NK-92 (cell line): ENCODE measurements around the gene SYNJ2BP.
"Not testable (repeated sequence)": the region's sequence is repeated elsewhere in the genome, so short reads cannot be mapped to it uniquely, and the experiment has no call there.

Source experiments
- DNase-seq: peaks from one replicate; lab custom pipeline; 2025; ENCODE audit not compliant: unreplicated experiment; lab: John Stamatoyannopoulos, UW

Gene SYNJ2BP, protein sequence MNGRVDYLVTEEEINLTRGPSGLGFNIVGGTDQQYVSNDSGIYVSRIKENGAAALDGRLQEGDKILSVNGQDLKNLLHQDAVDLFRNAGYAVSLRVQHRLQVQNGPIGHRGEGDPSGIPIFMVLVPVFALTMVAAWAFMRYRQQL

DNA sequence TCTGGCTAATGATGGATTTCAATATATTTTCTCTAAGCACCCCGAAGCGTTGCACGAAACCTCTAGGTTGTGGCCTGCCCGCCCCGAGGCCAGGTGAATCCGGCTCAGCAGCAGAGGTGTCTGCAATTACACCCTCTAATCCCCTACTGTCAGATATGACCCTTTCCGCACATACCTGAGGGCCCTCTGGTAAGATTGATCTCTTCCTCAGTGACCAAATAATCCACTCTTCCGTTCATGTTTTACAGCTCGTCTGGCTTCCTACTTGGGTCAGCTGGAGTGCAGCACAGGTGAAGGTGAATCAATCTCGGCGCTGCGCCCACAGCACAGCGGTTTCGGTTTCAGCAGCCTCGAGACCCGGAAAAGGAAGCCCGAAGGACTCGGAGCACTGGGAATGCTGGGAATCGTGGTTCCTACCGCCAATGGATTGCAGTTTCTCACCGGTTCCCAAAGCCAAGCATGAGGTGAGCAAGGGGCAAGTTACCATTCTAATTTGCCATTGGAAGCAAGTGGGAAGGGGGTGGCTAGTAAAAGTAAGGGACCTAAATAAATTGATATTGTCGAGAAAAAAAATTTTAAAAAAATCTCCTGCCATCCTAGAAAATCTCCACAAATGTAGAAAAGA is at the start of gene SYNJ2BP:
TSS of gene SYNJ2BP (minus strand) at position 366 of the 625 bp plus-strand sequence. CDS start at position 239, 127 bp downstream.
- DNase-seq = no peak

DNA sequence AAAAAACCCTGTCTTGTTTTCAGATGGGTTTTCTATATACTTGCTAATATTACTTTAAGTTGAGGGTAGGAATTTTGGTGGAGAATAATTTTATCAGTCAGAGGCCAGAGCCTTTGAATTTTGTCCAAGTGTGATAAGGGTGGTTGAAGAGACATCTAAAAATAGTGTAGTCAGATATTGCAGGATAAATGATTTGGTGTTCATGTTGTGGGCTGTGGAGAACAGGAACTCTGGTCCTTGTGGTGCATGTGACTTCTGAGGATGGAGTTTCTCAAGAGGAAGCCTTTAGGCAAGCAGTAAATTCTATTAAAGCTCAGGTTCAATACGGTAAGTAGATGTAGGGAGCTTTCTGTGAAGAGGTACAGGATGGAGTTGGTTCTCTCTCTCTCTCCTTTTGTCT is 37.8 kb upstream of the SYNJ2BP start:
- no peak for DNase-seq

DNA sequence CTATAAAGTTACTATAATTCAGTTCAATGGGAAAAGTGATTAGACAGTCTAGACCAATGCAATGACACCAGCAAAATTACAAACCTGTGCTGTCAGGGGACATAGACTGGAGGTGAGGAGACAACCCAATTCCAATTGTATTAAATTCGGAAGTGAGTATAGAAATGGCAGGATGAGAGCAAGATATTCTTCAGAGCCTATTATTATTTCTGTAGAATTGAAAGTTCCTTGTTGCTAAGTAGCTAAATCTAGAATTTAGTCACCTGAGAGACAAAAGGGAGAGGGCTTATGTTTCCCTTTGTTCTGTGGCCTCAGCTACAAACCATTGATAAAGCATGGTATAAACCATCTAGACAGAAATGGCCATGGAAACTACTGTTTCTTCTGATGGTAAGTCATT is 35.0 kb upstream of the SYNJ2BP start, which contains the start of gene ADAM21:
TSS of gene ADAM21 (plus strand) at position 301 of the 400 bp plus-strand sequence. CDS start 5,326 bp downstream, outside the sequence.
- no peak for DNase-seq

DNA sequence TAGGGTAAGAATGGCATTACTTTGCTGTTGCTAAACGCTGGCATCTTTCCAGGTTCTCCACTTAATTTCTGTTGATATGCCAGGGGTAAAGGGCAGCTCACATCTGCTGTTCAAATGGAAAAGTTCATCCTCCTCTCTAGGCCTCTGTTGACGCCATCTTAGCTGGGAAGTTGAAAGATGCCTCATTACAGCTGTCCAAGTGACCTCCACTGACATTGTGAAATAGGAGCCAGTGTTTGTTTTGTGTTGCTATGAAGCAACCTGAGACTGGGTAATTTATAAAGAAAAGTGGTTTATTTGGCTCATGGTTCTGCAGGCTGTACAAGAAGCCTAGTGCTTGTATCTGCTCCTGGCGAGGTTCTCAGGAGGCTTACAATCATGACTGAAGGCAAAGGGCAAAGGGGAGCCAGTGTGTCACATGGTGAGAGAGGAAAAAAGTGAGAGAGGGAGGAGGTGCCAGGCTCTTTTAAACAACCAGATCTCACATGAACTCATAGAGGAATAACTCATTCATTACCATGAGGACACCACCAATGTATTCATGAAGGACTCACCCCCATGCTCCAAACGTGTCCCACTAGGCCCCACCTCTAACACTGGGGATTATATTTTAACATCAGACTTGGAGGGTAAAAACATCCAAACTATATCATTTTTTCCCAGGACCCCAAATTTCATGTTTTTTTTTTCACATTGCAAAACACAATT is 31.9 kb upstream of the SYNJ2BP start:
- DNase-seq = no peak

DNA sequence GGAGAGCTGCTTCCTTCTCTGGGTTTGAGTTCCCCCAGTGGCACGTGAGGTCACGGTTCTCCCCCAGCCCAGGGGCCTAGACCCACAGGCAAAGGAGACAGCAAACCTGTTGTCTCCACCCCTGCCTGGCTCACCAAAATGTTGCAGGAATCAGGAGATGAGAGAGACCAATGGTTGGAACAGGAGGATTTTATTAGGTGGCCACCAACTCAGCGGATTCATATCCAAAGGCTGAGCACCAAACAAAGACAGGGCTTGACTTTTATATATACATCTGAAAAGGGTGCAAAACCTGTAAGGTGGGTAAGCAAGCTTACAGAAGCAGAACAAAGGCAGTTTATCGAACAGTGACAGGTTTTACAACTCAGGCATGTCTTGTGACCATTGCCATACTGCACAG is 25.9 kb upstream of the SYNJ2BP start:
- DNase-seq = no peak

DNA sequence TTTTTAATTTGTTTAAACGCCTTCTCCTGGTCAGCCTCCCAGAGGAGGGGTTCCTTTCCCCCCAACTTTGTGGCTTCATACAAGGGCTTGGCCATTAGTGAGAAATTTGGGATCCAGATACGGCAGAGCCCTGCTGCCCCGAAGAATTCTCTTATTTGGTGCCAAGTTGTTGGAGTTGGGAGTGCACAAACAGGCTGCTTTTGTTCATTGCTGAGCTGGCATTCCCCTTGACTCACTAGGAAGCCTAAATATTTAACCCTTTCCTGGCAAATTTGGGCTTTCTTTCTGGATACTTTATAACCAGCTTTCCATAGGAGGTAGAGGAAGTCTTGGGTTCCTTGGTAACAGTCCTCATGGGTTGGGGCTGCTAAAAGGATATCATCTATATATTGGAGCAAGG is 24.8 kb upstream of the SYNJ2BP start:
- DNase-seq = no peak

DNA sequence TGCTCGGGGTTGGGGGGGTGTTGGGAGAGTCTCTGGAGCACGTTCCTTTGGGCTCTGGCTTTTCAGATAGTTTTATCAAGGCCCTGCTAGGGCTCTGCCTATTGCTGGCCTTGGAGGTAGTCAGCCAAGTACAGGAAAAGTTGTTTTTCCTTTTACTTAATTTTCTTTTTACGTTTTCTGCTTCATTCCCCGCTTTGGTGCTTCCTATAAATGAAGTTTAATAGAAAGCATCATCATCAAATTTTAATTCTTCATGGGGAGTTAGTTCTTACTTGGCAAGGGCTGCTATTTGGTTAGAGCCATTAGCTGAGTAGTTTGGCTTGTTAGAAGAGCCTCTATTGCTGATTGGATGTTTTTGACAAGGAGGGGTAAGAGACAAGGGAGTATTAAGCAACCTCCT is 20.0 kb upstream of the SYNJ2BP start:
- DNase-seq = no peak

DNA sequence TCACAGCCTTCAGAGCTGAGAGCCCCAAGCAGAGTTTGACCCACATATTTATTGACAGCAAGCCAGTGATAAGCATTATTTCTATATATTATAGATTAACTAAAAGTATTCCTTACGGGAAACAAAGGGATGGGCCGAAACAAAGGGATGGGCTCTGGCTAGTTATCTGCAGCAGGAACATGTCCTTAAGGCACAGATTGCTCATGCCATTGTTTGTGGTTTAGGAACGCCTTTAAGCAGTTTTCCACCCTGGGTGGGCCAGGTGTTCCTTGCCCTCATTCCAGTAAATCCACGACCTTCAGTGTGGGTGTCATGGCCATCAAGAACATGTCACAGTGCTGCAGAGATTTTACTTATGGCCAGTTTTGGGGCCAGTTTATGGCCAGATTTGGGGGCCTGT is 9.7 kb upstream of the SYNJ2BP start:
- DNase-seq = not testable (repeated sequence)

DNA sequence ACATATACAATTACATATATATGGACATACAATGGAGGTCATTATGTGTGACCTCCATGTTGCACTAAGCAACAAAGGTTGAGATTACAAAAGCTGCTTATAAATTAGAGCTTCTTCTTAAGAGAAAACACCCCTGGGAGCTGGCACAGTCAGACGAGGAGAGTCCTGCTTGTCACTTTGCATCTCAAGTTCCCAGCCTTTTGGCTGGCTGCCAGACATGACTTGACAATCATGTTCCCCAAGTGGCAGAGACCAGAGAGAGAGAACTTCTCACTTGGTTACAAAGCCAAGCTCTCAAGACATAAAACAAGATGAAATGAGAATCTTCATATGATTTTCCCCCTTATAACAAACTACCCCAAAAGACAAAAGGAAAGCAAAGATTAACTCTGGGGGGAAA is 8.5 kb upstream of the SYNJ2BP start:
- DNase-seq = no peak

DNA sequence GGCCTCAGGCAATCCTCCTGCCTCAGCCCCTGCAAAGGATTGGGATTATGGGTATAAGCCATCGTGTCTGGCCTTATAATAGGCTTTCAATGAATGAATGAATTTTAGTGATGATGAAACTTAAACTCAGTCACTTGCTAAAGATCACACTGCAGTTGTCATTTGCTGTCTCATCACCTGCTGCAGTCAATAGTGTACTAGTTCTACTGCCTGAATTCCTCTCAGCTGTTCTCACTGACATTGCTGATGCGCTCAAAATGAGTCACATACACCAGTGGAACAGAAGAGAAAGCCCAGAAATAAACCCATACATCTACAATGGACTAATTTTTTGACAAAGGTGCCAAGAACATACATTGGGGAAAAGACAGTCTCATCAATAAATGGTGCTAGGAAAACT is 5.6 kb upstream of the SYNJ2BP start:
- DNase-seq = no peak

DNA sequence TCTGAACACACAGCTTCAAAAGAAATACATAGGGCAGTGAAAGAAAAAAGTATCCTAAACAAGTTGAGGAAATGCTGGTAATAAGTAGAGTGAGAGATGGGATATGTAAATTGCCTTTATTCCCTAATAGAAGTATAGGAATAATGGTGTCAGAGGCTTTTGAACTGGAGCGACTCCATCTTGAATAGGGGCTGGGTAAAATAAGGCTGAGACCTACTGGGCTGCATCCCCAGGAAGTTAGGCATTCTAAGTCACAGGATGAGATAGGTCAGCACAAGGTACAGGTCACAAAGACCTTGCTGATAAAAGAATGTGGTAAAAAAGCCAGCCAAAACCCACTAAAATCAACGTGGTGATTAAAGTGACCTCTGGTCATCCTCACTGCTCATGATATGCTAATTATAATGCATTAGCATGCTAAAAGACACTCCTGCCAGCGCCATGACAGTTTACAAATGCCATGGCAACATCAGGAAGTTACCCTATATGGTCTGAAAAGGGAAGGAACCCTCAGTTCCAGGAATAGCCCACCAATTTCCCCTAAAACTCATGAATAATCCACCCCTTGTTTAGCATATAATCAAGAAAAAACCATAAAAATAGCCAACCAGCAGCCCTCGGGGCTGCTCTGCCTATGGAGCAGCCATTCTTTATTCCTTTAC is 2.5 kb upstream of the SYNJ2BP start:
- DNase-seq = not testable (repeated sequence)

DNA sequence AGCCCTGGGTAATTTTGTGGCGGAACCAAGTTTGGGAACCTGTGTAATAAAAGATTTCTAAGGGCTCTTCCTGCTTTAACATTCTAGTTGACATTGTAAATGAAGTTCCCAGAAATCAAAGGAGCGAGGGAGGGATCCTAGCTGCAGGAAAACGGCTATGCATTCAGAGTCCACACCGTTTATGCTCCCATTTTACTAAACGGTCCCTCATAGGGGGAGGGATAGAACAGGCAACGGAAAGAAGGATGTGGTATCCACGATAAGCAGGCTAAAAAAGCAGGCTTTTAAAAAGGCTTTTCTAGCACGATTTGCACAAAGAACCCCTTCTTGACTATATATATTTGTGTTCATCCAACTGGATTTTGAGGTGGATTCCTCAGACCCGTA is 559 bp downstream of the SYNJ2BP start:
- no peak for DNase-seq

DNA sequence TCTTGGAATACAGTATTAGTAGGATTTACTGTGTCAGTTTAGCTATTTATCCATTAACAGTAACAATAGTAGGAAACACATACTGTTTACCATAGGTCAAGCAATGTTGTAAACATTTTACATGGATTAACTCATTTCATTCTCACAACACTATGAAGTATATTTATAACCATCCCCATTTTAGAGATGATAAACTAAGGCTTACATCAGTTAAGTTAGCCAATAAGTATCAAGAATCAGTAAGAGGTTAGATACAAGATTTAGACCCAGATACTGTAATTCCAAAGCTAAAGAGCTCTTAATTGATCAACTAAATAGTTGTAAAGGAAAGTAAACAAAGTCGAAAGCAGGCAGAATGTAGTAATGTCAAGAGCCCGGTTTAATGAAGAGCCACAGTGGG is 1.1 kb downstream of the SYNJ2BP start:
- no peak for DNase-seq

DNA sequence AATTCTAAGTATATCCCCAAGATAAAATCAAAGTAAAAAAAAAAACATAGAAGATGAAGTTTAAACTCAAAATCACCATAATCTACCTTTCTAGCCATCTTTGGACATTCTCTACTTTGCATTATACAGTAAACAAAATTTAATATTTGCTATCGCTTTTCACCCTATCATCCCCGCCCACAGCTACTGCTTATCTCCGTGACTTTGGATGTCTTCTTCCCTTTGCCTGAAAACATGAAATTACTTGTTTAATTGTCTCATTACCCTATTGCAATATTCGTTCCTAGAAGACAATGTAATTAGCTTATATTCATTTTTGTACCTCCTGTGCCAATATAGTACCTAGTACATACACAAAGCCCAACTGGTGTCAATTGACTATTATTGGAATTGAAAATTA is 9.3 kb downstream of the SYNJ2BP start:
- no peak for DNase-seq

DNA sequence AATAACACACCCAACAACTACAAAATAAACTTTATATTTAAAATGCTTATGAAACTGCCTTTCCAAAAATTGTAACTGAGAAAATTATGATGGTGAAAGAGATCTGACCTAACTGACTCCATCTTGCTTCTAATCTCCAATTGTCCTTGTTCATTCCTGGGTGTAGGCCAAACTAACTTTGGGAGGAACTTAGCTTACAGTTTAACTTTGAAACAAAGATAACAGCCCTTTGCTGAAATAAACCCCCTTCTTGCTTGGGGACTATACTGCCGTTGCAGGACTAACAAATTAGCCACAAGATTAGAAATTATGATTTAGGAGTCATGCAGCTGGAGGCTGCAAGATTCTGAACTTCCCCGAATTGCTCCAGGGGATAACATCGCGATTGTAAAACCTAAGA is 10.7 kb downstream of the SYNJ2BP start:
- not testable (repeated sequence) for DNase-seq

DNA sequence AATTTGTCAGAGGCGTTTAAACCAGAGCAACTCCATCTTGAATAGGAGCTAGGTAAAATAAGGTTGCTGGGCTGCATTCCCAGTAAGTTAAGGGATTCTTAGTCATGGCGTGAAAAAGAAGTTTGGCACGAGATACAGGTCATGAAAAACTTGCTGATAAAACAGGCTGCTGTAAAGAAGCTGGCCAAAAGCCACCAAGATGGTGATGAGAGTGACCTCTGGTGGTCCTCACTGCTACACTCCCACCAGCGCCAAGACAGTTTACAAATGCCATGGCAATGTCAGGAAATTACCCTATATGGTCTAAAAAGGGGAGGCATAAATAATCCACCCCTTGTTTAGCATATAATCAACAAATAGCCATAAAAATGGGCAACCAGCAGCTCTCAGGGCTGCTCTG is 13.6 kb downstream of the SYNJ2BP start:
- not testable (repeated sequence) for DNase-seq

DNA sequence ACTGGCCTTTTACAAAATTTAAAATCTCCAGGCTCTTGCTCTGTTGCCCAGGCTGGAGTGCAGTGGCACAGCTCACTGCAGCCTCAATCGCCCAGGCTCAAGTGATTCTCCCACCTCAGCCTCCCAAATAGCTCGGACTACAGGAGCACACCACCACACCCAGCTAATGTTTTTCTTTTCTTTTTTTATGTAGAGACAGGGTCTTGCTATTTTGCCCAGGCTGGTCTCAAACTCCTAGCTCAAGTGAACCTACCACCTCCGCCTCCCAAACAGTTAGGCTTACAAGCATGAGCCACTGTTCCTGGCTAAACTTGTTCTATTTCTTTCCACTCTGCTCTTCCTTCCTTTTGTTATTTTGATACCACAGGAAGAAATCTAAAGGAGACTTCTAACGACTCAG is 15.2 kb downstream of the SYNJ2BP start:
- DNase-seq = no peak

DNA sequence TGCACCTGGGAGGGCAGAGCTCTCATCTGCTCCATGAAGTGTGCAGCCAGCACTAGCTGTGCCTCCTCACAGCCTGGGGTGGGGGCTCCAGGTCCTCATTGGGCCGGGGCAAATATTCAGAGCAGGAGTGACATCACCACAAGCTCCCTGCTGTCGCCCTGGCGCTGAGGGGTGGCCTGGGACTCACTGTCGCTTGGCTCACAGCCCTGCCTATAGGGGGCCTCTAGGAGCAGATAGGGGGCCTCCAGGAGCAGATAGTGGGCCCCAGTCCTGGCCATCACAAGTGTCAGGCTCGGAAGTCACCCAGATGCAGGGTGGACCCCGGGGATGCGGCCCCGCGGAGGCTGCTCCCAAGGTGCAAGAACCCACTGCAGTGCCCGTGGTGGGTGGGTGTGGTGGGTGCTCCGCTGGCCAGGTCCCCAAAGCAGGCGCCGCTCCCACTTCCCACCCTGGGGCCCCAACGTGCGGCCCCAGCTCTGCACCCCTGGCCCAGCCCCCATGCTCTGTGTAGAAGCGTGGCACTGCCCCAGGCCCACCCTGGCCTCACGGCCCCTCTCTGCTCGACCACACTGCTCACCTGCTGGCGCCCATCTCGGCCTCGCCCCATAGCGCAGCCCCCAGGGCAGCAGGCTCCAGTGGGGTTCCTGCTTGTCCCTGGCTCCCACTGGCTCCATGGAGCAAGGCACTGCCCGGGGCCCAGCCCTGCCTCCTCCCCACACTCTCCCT is 18.0 kb downstream of the SYNJ2BP start:
- no peak for DNase-seq

DNA sequence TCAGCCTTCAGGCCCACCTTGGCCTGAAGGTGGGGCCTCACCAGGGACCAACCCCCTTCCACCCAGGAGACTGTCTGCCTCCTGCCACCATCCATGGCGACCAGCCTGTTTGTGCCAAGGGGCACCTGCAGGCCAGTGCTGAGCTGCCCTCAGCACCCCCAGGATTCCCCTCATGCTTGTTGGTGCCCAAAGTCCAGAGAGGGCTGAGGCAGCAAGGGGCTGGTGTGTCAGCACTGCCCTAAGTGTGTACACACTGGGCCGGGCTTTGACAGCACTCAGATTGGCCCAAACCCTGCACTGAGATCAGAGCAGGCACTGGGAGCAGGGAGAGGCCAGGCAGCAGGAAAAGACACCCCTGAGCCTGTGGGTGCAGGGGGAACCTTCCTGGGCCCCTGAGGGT is 18.6 kb downstream of the SYNJ2BP start:
- no peak for DNase-seq

DNA sequence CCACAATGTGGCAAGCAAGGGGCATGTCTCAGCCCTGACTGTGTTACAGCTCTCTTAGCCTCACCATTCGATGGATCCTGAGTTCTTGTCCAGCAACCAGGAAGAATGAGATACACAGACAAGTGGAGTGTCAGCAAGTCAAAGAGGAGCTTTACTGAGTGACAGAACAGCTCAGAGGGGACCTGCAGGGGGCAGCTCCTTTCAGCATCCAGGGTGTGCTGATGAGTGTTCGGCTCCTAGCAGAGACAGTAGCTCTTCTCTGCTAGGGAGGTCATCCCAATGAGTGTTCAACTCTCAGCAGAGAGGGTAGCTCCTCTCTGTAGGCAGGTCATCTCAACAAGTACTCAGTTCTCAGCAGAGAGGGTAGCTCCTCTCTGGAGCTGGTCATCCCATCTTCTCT is 19.1 kb downstream of the SYNJ2BP start:
- no peak for DNase-seq

DNA sequence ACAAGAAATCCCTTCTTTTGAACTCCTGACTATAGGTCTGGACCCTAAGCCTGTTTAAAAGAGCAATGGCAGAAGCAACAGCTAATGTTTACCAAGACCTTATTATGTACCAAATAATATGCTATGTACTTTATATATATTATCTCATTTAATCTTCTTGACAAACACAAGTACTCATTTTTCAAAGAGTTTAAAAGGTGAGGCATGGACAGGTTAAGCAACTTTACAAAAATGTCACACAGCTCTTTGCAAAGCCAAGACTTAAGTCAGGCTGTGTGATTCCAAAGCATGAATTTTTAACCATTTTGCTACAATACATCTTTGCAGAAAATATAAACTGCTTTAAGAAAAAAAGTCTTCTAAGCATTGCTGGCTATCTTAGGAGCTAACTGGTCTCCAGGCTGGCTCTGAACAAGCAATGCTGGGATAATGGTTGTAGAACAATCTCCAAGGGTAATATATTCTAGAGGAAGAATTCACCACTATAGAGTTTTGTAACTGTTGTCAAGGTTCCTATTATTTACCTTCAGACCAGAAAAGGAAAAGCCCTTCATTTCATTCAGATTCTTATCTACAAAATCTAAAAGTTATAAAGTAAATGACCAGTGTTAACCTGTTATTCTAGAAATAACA is 22.1 kb downstream of the SYNJ2BP start:
- DNase-seq = no peak
